HepG2 (cell line): ENCODE results near the gene MCRIP2. TPM values are rescaled to one million over a fixed set of nuclear protein-coding genes. Genes with fewer than 3 reads are reported as not detected.

ENCODE experiments used
- HNF4G ChIP-seq, 2 experiments: sonication (generic) in 1 of 2; formaldehyde crosslinking in 1 of 2; IDR thresholded peaks; 2 replicates each; pipeline versions ENCODE4 v1.4.0 to v1.6.1; 2011 to 2020; ENCODE audit warnings: borderline replicate concordance in 2 of 2, low read depth in 2 of 2, mild to moderate bottlenecking in 2 of 2, low read length in 1 of 2, missing genetic modification reagents in 1 of 2, moderate library complexity in 1 of 2
- HNRNPL ChIP-seq: fragments of 200-400 bp; formaldehyde crosslinking; IDR thresholded peaks from 2 replicates; pipeline ENCODE4 v1.6.1; 2017; ENCODE audit warnings: mild to moderate bottlenecking, low read depth, low read length
- MAFG ChIP-seq: sonication (generic); formaldehyde crosslinking; IDR thresholded peaks from 2 replicates; pipeline ENCODE4 v1.5.1; 2020; ENCODE audit warnings: mild to moderate bottlenecking, missing genetic modification reagents
- NR2F2 ChIP-seq: IDR thresholded peaks from 2 replicates; pipeline ENCODE4 v1.6.1; 2012; ENCODE audit warnings: low read depth, inconsistent platforms, borderline replicate concordance
- SP2 ChIP-seq: sonication (generic); formaldehyde crosslinking; IDR thresholded peaks from 2 replicates; pipeline ENCODE4 v1.5.1; 2020; ENCODE audit warnings: mild to moderate bottlenecking, missing genetic modification reagents
- ZBTB39 ChIP-seq: sonication (generic); formaldehyde crosslinking; IDR thresholded peaks from 2 replicates; pipeline ENCODE4 v1.5.0; 2020; ENCODE audit warnings: missing genetic modification reagents
- ZNF12 ChIP-seq: sonication (generic); formaldehyde crosslinking; IDR thresholded peaks from 2 replicates; pipeline ENCODE4 v1.5.0; 2020; ENCODE audit warnings: missing genetic modification reagents
- ZNF296 ChIP-seq: sonication (generic); formaldehyde crosslinking; conservative IDR thresholded peaks from 2 replicates; pipeline ENCODE4 v1.5.0; 2020; ENCODE audit warnings: mild to moderate bottlenecking, missing genetic modification reagents
- polyA plus RNA-seq, 8 experiments: library from polyadenylated mRNA; depleted of rRNA in 3 of 8; stranded (reverse) in 7 of 8; unstranded in 1 of 8; fragments of >200 nt; fragmentation: Illumina TruSeq in 4 of 8; extraction: Trizol in 4 of 8; gene quantifications; 2 replicates each; pipeline versions ENCODE4 v1.2.1 to v1.2.3, GENCODE V29; 2011 to 2016; ENCODE audit warnings: low read depth in 4 of 8, missing spikeins in 1 of 8, mixed read lengths in 1 of 8; ENCODE audit not compliant: insufficient read depth in 1 of 8
- total RNA-seq, 5 experiments: library from RNA; depleted of rRNA; stranded (reverse); fragments of >200 nt; fragmentation: Illumina TruSeq; extraction: Trizol; gene quantifications; 2 replicates each; pipeline ENCODE4 v1.2.3, GENCODE V29; 2016; ENCODE audit warnings: low read depth in 1 of 5

Gene MCRIP2
- total and polyA plus RNA-seq, 2 of the 13 experiments (the other 11 are each of a cell fraction or from before 2014, with no cell fraction given) = 39.6 to 76.7 TPM

DNA sequence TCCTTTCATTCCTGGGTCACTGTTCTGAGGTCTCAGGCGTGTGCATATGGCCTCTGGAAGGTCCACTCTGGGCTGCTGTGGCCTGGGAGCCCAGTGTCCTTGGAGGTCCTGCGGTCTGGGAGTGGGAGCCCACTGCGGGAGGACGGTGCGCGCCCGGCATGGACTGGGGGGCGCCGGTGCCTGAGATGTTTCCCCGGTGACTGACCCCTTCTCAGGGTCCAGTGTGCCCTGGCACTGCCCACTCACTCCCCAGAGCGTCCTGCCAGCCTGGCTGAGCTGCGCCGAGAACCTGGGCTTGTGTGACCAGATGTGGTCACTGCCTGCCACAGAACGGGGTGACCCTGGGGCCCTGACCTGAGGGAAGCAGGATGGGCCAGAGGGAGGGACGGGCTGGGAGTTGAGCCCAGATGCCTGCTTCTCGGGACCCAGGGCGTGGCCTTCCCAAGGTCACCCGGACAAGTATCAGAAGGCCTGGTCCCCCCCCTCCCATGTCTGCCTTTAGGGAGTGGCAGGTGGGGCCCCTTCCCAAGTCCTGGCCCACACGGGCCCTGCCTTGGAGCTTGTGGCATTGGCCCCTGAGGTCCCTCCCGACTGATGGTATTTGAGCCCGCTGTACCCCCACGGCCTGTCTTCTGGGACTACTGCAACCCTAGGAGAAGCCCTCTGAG lies 32.7 kb downstream of the MCRIP2 start (continued):
- no peak for TF ChIP-seq ZBTB39 (CRISPR knock-in tag)
- no peak for TF ChIP-seq SP2 (CRISPR knock-in tag)
- TF ChIP-seq HNRNPL = 0 out of 2 replicates have a peak, but pooled peaks have one; percentile 59
- TF ChIP-seq ZNF296 (CRISPR knock-in tag) = 0 out of 2 replicates have a peak, but pooled peaks have one; percentile 35
- TF ChIP-seq MAFG (CRISPR knock-in tag) = no peak
- no peak for TF ChIP-seq ZNF12 (CRISPR knock-in tag)
- no peak for TF ChIP-seq NR2F2
- TF ChIP-seq HNF4G (IDR thresholded peaks at IDR 0.05; ENCODE audit: borderline replicate concordance, low read depth, low read length) = no peak
- TF ChIP-seq HNF4G (CRISPR knock-in tag; IDR thresholded peaks at IDR 0.05; ENCODE audit: borderline replicate concordance, low read depth) = no peak
